ENCODE data around the gene VAV2.
A peak's percentile ranks its signal among the peaks of the same experiment; 100 is the strongest.

Gene VAV2

GRCh38 chr9:133888809-133889491 lies 103.2 kb downstream of the VAV2 start:
- DNase-seq: no peak

GRCh38 chr9:133888048-133888808 lies 103.9 kb downstream of the VAV2 start:
- peak; percentile 10 to 99 (median 99) for DNase-seq

GRCh38 chr9:133887540-133888047 lies 104.5 kb downstream of the VAV2 start:
- DNase-seq: peak in 2 of 3 experiments; percentile 75 to 82

- peak in 2 of 3 experiments; percentile 73 to 84 for DNase-seq
Measured at GRCh38 chr9:133886563-133887501, 105.3 kb downstream of the VAV2 start.

GRCh38 chr9:133884907-133885744 lies 107.0 kb downstream of the VAV2 start:
- DNase-seq: no peak

GRCh38 chr9:133882849-133883755 lies 109.0 kb downstream of the VAV2 start:
- peak in 1 of 3 experiments; percentile 44 for DNase-seq

- peak in 2 of 3 experiments; percentile 89 to 97 for DNase-seq
Measured at GRCh38 chr9:133881671-133882381, 110.3 kb downstream of the VAV2 start.

GRCh38 chr9:133880851-133881661 lies 111.1 kb downstream of the VAV2 start:
- peak in 1 of 3 experiments; percentile 83 for DNase-seq

- peak in 2 of 3 experiments; percentile 49 to 61 for DNase-seq
Measured at GRCh38 chr9:133880136-133880535, 112.0 kb downstream of the VAV2 start.

GRCh38 chr9:133879615-133880014 lies 112.5 kb downstream of the VAV2 start:
- no peak for DNase-seq

- no peak for DNase-seq
Measured at GRCh38 chr9:133878402-133878801, 113.7 kb downstream of the VAV2 start.

- no peak for DNase-seq
Measured at GRCh38 chr9:133877967-133878366, 114.2 kb downstream of the VAV2 start.

GRCh38 chr9:133877327-133877726 lies 114.8 kb downstream of the VAV2 start:
- no peak for DNase-seq

- no peak for DNase-seq
Measured at GRCh38 chr9:133876836-133877235, 115.3 kb downstream of the VAV2 start.

GRCh38 chr9:133876144-133876543 lies 116.0 kb downstream of the VAV2 start:
- DNase-seq: no peak

- no peak for DNase-seq
Measured at GRCh38 chr9:133875131-133875530, 117.0 kb downstream of the VAV2 start.

- DNase-seq: no peak
Measured at GRCh38 chr9:133874659-133875058, 117.5 kb downstream of the VAV2 start.

GRCh38 chr9:133874060-133874657 lies 118.0 kb downstream of the VAV2 start:
- peak in 2 of 3 experiments; percentile 49 to 68 for DNase-seq

- DNase-seq: peak in 2 of 3 experiments; percentile 68 to 79
Measured at GRCh38 chr9:133873461-133873891, 118.6 kb downstream of the VAV2 start.
